NCI-H524 (cell line): ENCODE data around the gene COMMD4.
"Not testable (repeated sequence)": the region's sequence is repeated elsewhere in the genome, so short reads cannot be mapped to it uniquely, and the experiment has no call there.

Experiments used
- DNase-seq, 2 experiments: peaks; one replicate each; lab custom pipeline; 2025; lab: John Stamatoyannopoulos, UW

COMMD4 gene

DNA sequence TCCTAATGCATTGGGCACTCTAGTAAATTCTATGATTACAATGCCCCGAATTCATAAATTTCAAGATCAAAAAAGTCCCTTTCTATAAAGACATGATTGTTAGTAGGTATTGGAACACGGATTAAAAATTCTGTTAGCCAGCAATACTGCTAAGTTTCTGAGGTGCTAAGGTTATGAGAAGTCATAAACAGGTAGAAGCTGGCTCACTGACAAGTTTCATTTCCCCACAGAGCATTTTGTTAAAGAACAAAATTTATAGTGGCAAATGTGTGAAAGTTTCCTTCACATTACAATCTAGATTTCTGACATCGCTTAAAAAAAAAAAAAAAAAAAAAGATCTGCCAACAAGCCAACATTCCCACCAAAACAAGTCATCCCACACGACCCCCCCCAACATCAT, 44.9 kb downstream of the COMMD4 start:
- DNase-seq, result no peak

DNA sequence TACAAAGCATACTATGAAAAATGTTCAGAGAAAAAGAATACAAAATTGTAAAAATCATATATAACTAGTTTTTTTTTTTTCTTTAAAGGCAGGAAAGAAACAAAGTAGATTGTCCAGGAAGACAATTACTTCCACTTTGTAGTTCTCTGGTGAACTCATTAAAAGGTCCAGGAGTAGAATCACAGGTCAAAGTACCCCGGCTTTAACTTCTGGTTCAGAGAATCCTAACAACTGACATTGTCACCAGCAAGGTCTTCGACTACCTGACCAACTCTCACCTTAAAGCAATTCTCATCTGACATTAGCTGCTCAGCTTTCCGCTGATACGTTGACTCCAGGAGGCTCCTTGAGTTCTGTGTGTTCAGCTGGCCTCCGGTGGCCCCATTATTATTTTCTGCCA, 48.1 kb downstream of the COMMD4 start:
- not testable (repeated sequence) for DNase-seq
